Measurements from ENCODE around the gene SLC35F3. TPM values are rescaled to one million over a fixed set of nuclear protein-coding genes. Genes with fewer than 3 reads are reported as not detected.

Gene SLC35F3
- total and polyA plus RNA-seq, 4 donors, result 0.01 to 0.37 (median 0.08) TPM; not detected in 1

- Histone ChIP-seq H3K4me1 (ENCODE audit: control insufficient read depth in 4 of 4, insufficient read depth in 4 of 4, low read length in 3 of 4) (peaks cover 0 to 2% (median under 1%) of the 10 kb centered on the region in 4 donors), H3K4me3 (ENCODE audit: low read depth in 1 of 3, low read length in 3 of 3) (no peak overlapping the region), H3K9ac (ENCODE audit: low read depth in 1 of 2, low read length in 2 of 2) (no peak overlapping the region), H3K27ac (ENCODE audit: low read depth in 1 of 2, low read length in 2 of 2) (no peak overlapping the region), H3K27me3 (ENCODE audit: control insufficient read depth in 4 of 4, insufficient read depth in 4 of 4, low read length in 3 of 4) (no peaks in the 10 kb centered on the region), H3K36me3 (ENCODE audit: control insufficient read depth in 4 of 4, insufficient read depth in 3 of 4, low read depth in 1 of 4, low read length in 3 of 4) (no peaks in the 10 kb centered on the region), H3K9me3 (ENCODE audit: control insufficient read depth in 4 of 4, low read length in 3 of 4) (no peaks in the 10 kb centered on the region)
- no peak for TF ChIP-seq GABPA (IDR thresholded peaks at IDR 0.05 in 1 of 2, conservative IDR thresholded peaks at IDR 0.05 in 1 of 2)
- no peak for TF ChIP-seq REST (IDR thresholded peaks at IDR 0.05)
- no peak for TF ChIP-seq ATF3 (IDR thresholded peaks at IDR 0.05)
- TF ChIP-seq FOXA1 (IDR thresholded peaks at IDR 0.05), result no peak
- no peak for TF ChIP-seq JUND (IDR thresholded peaks at IDR 0.05)
- TF ChIP-seq NR2F2 (IDR thresholded peaks at IDR 0.05), result no peak
- no peak for TF ChIP-seq RAD21 (IDR thresholded peaks at IDR 0.05)
- TF ChIP-seq FOXA2 (IDR thresholded peaks at IDR 0.05), result no peak
- 60% methylated on average over 10 of the region's 10 CpGs for WGBS
- no peak for DNase-seq (ENCODE audit: low spot score)
Measured at GRCh38 chr1:234230414-234230862, 326.0 kb downstream of the SLC35F3 start.

GRCh38 chr1:234231061-234231892, 326.8 kb downstream of the SLC35F3 start:
- 78% methylated on average over 55 of the region's 55 CpGs for WGBS
- Histone ChIP-seq H3K9me3 (ENCODE audit: control insufficient read depth in 4 of 4, low read length in 3 of 4) (no peaks in the 10 kb centered on the region), H3K27me3 (ENCODE audit: control insufficient read depth in 4 of 4, insufficient read depth in 4 of 4, low read length in 3 of 4) (no peaks in the 10 kb centered on the region), H3K36me3 (ENCODE audit: control insufficient read depth in 4 of 4, insufficient read depth in 3 of 4, low read depth in 1 of 4, low read length in 3 of 4) (no peaks in the 10 kb centered on the region), H3K9ac (ENCODE audit: low read depth in 1 of 2, low read length in 2 of 2) (no peak overlapping the region), H3K4me3 (ENCODE audit: low read depth in 1 of 3, low read length in 3 of 3) (no peak overlapping the region), H3K4me1 (ENCODE audit: control insufficient read depth in 4 of 4, insufficient read depth in 4 of 4, low read length in 3 of 4) (peaks cover 0 to 7% (median 6%) of the 10 kb centered on the region in 4 donors), H3K27ac (ENCODE audit: low read depth in 1 of 2, low read length in 2 of 2) (no peak overlapping the region)
- DNase-seq (ENCODE audit: low spot score), result no peak
- TF ChIP-seq REST (IDR thresholded peaks at IDR 0.05) (no peak), RXRA (IDR thresholded peaks at IDR 0.05) (no peak), JUND (IDR thresholded peaks at IDR 0.05) (no peak), FOXA1 (IDR thresholded peaks at IDR 0.05) (no peak), RAD21 (IDR thresholded peaks at IDR 0.05) (no peak), TAF1 (conservative IDR thresholded peaks at IDR 0.05) (no peak), SP1 (IDR thresholded peaks at IDR 0.05) (no peak), ATF3 (IDR thresholded peaks at IDR 0.05) (no peak), MAX (IDR thresholded peaks at IDR 0.05) (no peak), EGR1 (IDR thresholded peaks at IDR 0.05; ENCODE audit: low read depth in 2 of 2) (no peak), YY1 (IDR thresholded peaks at IDR 0.05) (no peak), FOXA2 (IDR thresholded peaks at IDR 0.05) (no peak), ZBTB33 (IDR thresholded peaks at IDR 0.05) (no peak), HNF4A (conservative IDR thresholded peaks at IDR 0.05) (no peak)
